HEK293T (cell line): Measurements from ENCODE around the gene LAMC2.

Source experiments
- BHLHE40 ChIP-seq: fragments of 450-650 bp; IDR thresholded peaks from 2 replicates; pipeline ENCODE4 v1.6.1; 2016; ENCODE audit warnings: mild to moderate bottlenecking, moderate library complexity, borderline replicate concordance
- CTBP1 ChIP-seq: fragments of 450-650 bp; IDR thresholded peaks from 2 replicates; pipeline ENCODE4 v1.6.1; 2016; ENCODE audit warnings: borderline replicate concordance
- FOXA1 ChIP-seq: fragments of 450-650 bp; IDR thresholded peaks from 2 replicates; pipeline ENCODE4 v1.6.1; 2016; ENCODE audit warnings: mild to moderate bottlenecking
- FOXM1 ChIP-seq: fragments of 450-650 bp; IDR thresholded peaks from 2 replicates; pipeline ENCODE4 v1.6.1; 2017; ENCODE audit warnings: mild to moderate bottlenecking, borderline replicate concordance
- HDGF ChIP-seq: fragments of 450-650 bp; IDR thresholded peaks from 2 replicates; pipeline ENCODE4 v1.6.1; 2017; ENCODE audit warnings: antibody characterized with exemption, borderline replicate concordance
- L3MBTL2 ChIP-seq: fragments of 450-650 bp; conservative IDR thresholded peaks from 2 replicates; pipeline ENCODE4 v1.6.1; 2016; ENCODE audit warnings: mild to moderate bottlenecking
- NFRKB ChIP-seq: fragments of 450-650 bp; IDR thresholded peaks from 2 replicates; pipeline ENCODE4 v1.6.1; 2016; ENCODE audit warnings: mild to moderate bottlenecking, moderate library complexity
- SP1 ChIP-seq: fragments of 450-650 bp; IDR thresholded peaks from 2 replicates; pipeline ENCODE4 v1.6.1; 2017
- SUZ12 ChIP-seq: fragments of 450-650 bp; IDR thresholded peaks from 2 replicates; pipeline ENCODE4 v1.6.1; 2016; ENCODE audit warnings: mild to moderate bottlenecking
- TARDBP ChIP-seq: fragments of 450-650 bp; IDR thresholded peaks from 2 replicates; pipeline ENCODE4 v1.6.1; 2016
- ZNF384 ChIP-seq: fragments of 450-650 bp; IDR thresholded peaks from 2 replicates; pipeline ENCODE4 v1.6.1; 2016
- TF ChIP-seq, protein P1 (sequence below): fragments of 450-650 bp; IDR thresholded peaks from 2 replicates; pipeline ENCODE4 v1.6.1; 2016

DNA sequence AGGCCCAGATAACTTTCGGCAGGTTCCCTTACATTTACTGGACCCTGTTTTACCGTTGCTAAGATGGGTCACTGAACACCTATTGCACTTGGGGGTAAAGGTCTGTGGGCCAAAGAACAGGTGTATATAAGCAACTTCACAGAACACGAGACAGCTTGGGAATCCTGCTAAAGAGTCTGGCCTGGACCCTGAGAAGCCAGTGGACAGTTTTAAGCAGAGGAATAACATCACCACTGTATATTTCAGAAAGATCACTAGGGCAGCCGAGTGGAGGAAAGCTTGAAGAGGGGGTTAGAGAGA is 54.4 kb downstream of the LAMC2 start:
- TF ChIP-seq FOXM1 (no peak), FOXA1 (no peak), ZNF384 (no peak), L3MBTL2 (no peak), TARDBP (no peak), SP1 (no peak), BHLHE40 (no peak), CTBP1 (no peak), SUZ12 (no peak), NFRKB (no peak), HDGF (no peak)
- TF ChIP-seq, protein P1, sequence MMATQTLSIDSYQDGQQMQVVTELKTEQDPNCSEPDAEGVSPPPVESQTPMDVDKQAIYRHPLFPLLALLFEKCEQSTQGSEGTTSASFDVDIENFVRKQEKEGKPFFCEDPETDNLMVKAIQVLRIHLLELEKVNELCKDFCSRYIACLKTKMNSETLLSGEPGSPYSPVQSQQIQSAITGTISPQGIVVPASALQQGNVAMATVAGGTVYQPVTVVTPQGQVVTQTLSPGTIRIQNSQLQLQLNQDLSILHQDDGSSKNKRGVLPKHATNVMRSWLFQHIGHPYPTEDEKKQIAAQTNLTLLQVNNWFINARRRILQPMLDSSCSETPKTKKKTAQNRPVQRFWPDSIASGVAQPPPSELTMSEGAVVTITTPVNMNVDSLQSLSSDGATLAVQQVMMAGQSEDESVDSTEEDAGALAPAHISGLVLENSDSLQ, result no peak
